ENCODE results near the gene SYVN1. TPM values are rescaled to one million over a fixed set of nuclear protein-coding genes. Genes with fewer than 3 reads are reported as not detected.

SYVN1 gene
- total RNA-seq, 2 donors from 2014 or later = 29.1 to 52.0 TPM

GRCh38 chr11:65087827-65088226, 46.5 kb downstream of the SYVN1 start:
- Histone ChIP-seq H3K27ac (no peak overlapping the region), H3K4me1 (peaks cover 0 to 24% of the 10 kb centered on the region in 2 donors), H3K36me3 (peaks cover 24% of the 10 kb centered on the region), H3K27me3 (no peaks in the 10 kb centered on the region), H3K4me3 (no peak overlapping the region), H3K9me3 (no peaks in the 10 kb centered on the region)
- TF ChIP-seq, protein P1, sequence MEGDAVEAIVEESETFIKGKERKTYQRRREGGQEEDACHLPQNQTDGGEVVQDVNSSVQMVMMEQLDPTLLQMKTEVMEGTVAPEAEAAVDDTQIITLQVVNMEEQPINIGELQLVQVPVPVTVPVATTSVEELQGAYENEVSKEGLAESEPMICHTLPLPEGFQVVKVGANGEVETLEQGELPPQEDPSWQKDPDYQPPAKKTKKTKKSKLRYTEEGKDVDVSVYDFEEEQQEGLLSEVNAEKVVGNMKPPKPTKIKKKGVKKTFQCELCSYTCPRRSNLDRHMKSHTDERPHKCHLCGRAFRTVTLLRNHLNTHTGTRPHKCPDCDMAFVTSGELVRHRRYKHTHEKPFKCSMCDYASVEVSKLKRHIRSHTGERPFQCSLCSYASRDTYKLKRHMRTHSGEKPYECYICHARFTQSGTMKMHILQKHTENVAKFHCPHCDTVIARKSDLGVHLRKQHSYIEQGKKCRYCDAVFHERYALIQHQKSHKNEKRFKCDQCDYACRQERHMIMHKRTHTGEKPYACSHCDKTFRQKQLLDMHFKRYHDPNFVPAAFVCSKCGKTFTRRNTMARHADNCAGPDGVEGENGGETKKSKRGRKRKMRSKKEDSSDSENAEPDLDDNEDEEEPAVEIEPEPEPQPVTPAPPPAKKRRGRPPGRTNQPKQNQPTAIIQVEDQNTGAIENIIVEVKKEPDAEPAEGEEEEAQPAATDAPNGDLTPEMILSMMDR (IDR thresholded peaks at IDR 0.05) = no peak
- no peak for DNase-seq (ENCODE audit: low spot score)

DNA sequence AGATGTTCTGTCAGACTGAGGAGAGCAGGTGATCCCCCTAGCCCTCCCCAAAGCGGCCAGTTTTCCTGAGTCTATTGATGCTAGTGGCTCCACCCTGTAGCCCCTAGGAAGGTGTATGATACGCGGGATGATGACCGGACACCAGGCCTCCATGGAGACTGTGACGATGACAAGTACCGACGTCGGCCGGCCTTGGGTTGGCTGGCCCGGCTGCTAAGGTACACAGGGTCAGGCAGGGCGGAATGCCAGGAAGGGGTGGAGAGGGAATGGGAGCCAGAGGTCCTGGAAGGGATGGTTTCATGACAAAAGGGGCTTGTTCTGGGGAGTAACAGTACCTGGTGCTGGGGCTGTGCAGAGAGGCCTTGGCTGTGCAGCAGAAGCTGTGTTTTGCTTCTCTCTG, 47.1 kb downstream of the SYVN1 start:
- H3K9me3 ChIP-seq = no peaks in the 10 kb centered on the region
- TF ChIP-seq, protein P1 (IDR thresholded peaks at IDR 0.05) = no peak
- no peak overlapping the region for H3K27ac ChIP-seq
- H3K27me3 ChIP-seq = no peaks in the 10 kb centered on the region
- H3K36me3 ChIP-seq = peaks cover 24% of the 10 kb centered on the region
- DNase-seq (ENCODE audit: low spot score) = no peak
- H3K4me3 ChIP-seq = no peak overlapping the region
- peaks cover 0 to 24% of the 10 kb centered on the region in 2 donors for H3K4me1 ChIP-seq

GRCh38 chr11:65086809-65087208, 47.5 kb downstream of the SYVN1 start:
- no peaks in the 10 kb centered on the region for H3K9me3 ChIP-seq
- H3K36me3 ChIP-seq = peaks cover 24% of the 10 kb centered on the region
- H3K4me1 ChIP-seq = peaks cover 0 to 24% of the 10 kb centered on the region in 2 donors
- no peaks in the 10 kb centered on the region for H3K27me3 ChIP-seq
- TF ChIP-seq, protein P1 (IDR thresholded peaks at IDR 0.05) = no peak
- no peak for DNase-seq (ENCODE audit: low spot score)
- no peak overlapping the region for H3K4me3 ChIP-seq
- H3K27ac ChIP-seq = no peak overlapping the region

GRCh38 chr11:65085446-65085845, 48.9 kb downstream of the SYVN1 start:
- DNase-seq (ENCODE audit: low spot score) = no peak
- Histone ChIP-seq H3K4me1 (peaks cover 0 to 24% of the 10 kb centered on the region in 2 donors), H3K4me3 (no peak overlapping the region), H3K27me3 (no peaks in the 10 kb centered on the region), H3K36me3 (peaks cover 24% of the 10 kb centered on the region), H3K9me3 (no peaks in the 10 kb centered on the region), H3K27ac (no peak overlapping the region)
- TF ChIP-seq, protein P1 (IDR thresholded peaks at IDR 0.05) = no peak

- Histone ChIP-seq H3K4me1 (peaks cover 0 to 24% of the 10 kb centered on the region in 2 donors), H3K4me3 (peak overlapping the region; percentile 91 to 92), H3K9me3 (no peaks in the 10 kb centered on the region), H3K27ac (peak overlapping the region; percentile 90 to 93), H3K27me3 (no peaks in the 10 kb centered on the region), H3K36me3 (peaks cover 24% of the 10 kb centered on the region)
- TF ChIP-seq, protein P1 (IDR thresholded peaks at IDR 0.05) = no peak
- no peak for DNase-seq (ENCODE audit: low spot score)
Measured at GRCh38 chr11:65084598-65085375, 49.5 kb downstream of the SYVN1 start.
